ENCODE results near the gene PIP. TPM values are rescaled to one million over a fixed set of nuclear protein-coding genes. Genes with fewer than 3 reads are reported as not detected.
"Not testable (repeated sequence)": the region's sequence is repeated elsewhere in the genome, so short reads cannot be mapped to it uniquely, and the experiment has no call there.

The PIP gene
- total RNA-seq: not detected

GRCh38 chr7:143131781-143132180 lies at the start of gene PIP:
Gene PIP, plus strand, starts transcription at chr7:143132077. Its CDS starts 40 bp downstream, at chr7:143132117.
- no peak for ATAC-seq
- intact Hi-C loops (cut with DNase I; ENCODE audit: low total_unique reads): no loop called here

GRCh38 chr7:143085109-143085508 lies 46.8 kb upstream of the PIP start:
- Histone ChIP-seq H3K27ac (no peak overlapping the region), H3K4me1 (no peaks in the 10 kb centered on the region), H3K9me3 (no peaks in the 10 kb centered on the region), H3K27me3 (no peaks in the 10 kb centered on the region), H3K4me3 (no peak overlapping the region), H3K36me3 (no peaks in the 10 kb centered on the region)
- TF ChIP-seq CTCF (IDR thresholded peaks at IDR 0.05 in 4 of 5, conservative IDR thresholded peaks at IDR 0.05 in 1 of 5): no peak
- no peak for TF ChIP-seq POLR2A (IDR thresholded peaks at IDR 0.05)
- in situ Hi-C loops (cut with MboI; ENCODE audit: low sequenced_read_pairs in 4 of 4) (no loop called here), intact Hi-C loops (cut with DNase I; ENCODE audit: low total_unique reads) (no loop called here)
- DNase-seq: no peak
- ATAC-seq: no peak

More at GRCh38 chr7:143131781-143132180, at the start of gene PIP:
- no peak for TF ChIP-seq CTCF (IDR thresholded peaks at IDR 0.05 in 4 of 5, conservative IDR thresholded peaks at IDR 0.05 in 1 of 5)
- no peak for TF ChIP-seq POLR2A (IDR thresholded peaks at IDR 0.05)
- Histone ChIP-seq H3K27me3 (no peaks in the 10 kb centered on the region), H3K27ac (no peak within 1 kb of the TSS), H3K4me1 (no peaks in the 10 kb centered on the region), H3K9me3 (no peaks in the 10 kb centered on the region), H3K4me3 (no peak within 1 kb of the TSS), H3K36me3 (no peaks in the 10 kb centered on the region)
- in situ Hi-C loops (cut with MboI; ENCODE audit: low sequenced_read_pairs in 4 of 4): no loop called here
- no peak for DNase-seq

- intact Hi-C loops (cut with DNase I; ENCODE audit: low total_unique reads); H3K27me3 ChIP-seq; DNase-seq; H3K4me3 ChIP-seq; H3K36me3 ChIP-seq; H3K9me3 ChIP-seq; H3K4me1 ChIP-seq; H3K27ac ChIP-seq; ATAC-seq; in situ Hi-C loops (cut with MboI; ENCODE audit: low sequenced_read_pairs in 4 of 4): not testable (repeated sequence)
Observed at GRCh38 chr7:143085610-143086009, 46.3 kb upstream of the PIP start.

GRCh38 chr7:143088549-143089231 lies 43.2 kb upstream of the PIP start:
- H3K4me1 ChIP-seq; H3K4me3 ChIP-seq; H3K9me3 ChIP-seq; intact Hi-C loops (cut with DNase I; ENCODE audit: low total_unique reads); H3K27me3 ChIP-seq; H3K36me3 ChIP-seq; ATAC-seq; in situ Hi-C loops (cut with MboI; ENCODE audit: low sequenced_read_pairs in 4 of 4); H3K27ac ChIP-seq; DNase-seq: not testable (repeated sequence)

- DNase-seq: no peak
- no peaks in the 10 kb centered on the region for H3K36me3 ChIP-seq
- TF ChIP-seq POLR2A (IDR thresholded peaks at IDR 0.05) (no peak), CTCF (IDR thresholded peaks at IDR 0.05 in 4 of 5, conservative IDR thresholded peaks at IDR 0.05 in 1 of 5) (no peak)
- ATAC-seq: no peak
- H3K4me3 ChIP-seq: no peak overlapping the region
- H3K4me1 ChIP-seq: no peaks in the 10 kb centered on the region
- in situ Hi-C loops (cut with MboI; ENCODE audit: low sequenced_read_pairs in 4 of 4) (no loop called here), intact Hi-C loops (cut with DNase I; ENCODE audit: low total_unique reads) (no loop called here)
- H3K9me3 ChIP-seq: no peaks in the 10 kb centered on the region
- no peak overlapping the region for H3K27ac ChIP-seq
- H3K27me3 ChIP-seq: no peaks in the 10 kb centered on the region
Observed at GRCh38 chr7:143096146-143096545, 35.7 kb upstream of the PIP start.

GRCh38 chr7:143099579-143099978 lies 32.3 kb upstream of the PIP start:
- H3K4me3 ChIP-seq; H3K9me3 ChIP-seq; H3K27ac ChIP-seq; intact Hi-C loops (cut with DNase I; ENCODE audit: low total_unique reads); H3K4me1 ChIP-seq; ATAC-seq; H3K27me3 ChIP-seq; in situ Hi-C loops (cut with MboI; ENCODE audit: low sequenced_read_pairs in 4 of 4); H3K36me3 ChIP-seq; DNase-seq: not testable (repeated sequence)
